ENCODE data around the gene CELF2. TPM values are rescaled to one million over a fixed set of nuclear protein-coding genes. Genes with fewer than 3 reads are reported as not detected.

Gene CELF2
- polyA plus RNA-seq, 1 experiment = 24.7 TPM

DNA sequence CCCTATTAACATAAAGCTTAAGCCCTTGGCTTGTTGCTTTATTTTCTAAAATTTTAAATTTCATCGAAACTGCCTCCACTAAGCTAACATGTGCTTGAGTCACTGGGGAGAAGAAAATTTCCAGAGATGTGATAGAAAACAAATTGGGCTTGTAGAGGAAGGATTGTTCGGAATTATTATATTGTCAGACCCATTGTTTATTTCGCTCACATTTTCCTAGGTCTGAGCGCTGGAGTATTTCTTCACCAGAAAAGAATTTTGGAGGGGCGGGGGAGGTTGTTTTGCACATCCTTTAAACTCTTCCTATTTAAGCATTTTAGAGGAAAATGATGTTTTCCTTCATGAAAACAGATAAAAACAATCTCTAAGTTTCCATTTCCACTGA lies 29.1 kb downstream of the CELF2 start:
- H3K9me3 ChIP-seq (ENCODE audit: control insufficient read depth, insufficient read depth, low read length) = no peaks in the 10 kb centered on the region
- no peak overlapping the region for H3K27ac ChIP-seq (ENCODE audit: low read depth, low read length)
- POLR2A ChIA-PET = no interaction called here
- TF ChIP-seq, protein P1, sequence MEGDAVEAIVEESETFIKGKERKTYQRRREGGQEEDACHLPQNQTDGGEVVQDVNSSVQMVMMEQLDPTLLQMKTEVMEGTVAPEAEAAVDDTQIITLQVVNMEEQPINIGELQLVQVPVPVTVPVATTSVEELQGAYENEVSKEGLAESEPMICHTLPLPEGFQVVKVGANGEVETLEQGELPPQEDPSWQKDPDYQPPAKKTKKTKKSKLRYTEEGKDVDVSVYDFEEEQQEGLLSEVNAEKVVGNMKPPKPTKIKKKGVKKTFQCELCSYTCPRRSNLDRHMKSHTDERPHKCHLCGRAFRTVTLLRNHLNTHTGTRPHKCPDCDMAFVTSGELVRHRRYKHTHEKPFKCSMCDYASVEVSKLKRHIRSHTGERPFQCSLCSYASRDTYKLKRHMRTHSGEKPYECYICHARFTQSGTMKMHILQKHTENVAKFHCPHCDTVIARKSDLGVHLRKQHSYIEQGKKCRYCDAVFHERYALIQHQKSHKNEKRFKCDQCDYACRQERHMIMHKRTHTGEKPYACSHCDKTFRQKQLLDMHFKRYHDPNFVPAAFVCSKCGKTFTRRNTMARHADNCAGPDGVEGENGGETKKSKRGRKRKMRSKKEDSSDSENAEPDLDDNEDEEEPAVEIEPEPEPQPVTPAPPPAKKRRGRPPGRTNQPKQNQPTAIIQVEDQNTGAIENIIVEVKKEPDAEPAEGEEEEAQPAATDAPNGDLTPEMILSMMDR (IDR thresholded peaks at IDR 0.05; ENCODE audit: low read depth, low read length) = no peak
- CTCF ChIA-PET = no interaction called here
- no peak for DNase-seq (ENCODE audit: low read depth, low spot score)
- no peak overlapping the region for H3K4me3 ChIP-seq (ENCODE audit: low read depth, low read length)
- H3K27me3 ChIP-seq (ENCODE audit: control insufficient read depth, insufficient read depth, low read length) = no peaks in the 10 kb centered on the region

DNA sequence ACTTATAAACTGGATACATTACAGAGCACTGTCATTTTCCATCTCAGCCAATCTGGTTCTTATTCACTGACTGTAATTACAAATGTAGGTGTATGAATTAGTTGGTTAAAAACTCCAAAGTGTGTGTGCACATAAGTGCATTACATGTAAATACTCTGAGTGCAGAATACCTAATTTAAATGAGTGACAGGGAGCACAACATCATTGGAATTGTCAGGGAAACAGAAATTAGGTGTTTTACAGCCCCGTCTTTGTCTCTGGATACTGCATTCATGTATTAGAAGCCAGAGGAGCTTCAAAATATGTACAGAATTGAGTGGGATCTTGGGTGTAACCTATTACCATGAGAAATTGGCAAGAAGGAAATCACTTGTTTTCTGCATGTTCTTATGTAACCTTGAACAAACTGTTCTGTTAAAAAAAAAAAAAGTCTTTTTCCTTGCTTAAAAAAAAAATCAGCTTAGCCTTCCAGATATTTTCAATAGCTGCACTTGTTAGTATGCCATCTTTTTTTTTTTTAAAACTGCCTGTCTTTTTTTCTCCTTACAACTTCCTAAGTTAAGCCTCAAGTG lies 31.1 kb downstream of the CELF2 start:
- POLR2A ChIA-PET = no interaction called here
- H3K9me3 ChIP-seq (ENCODE audit: control insufficient read depth, insufficient read depth, low read length) = no peaks in the 10 kb centered on the region
- H3K27me3 ChIP-seq (ENCODE audit: control insufficient read depth, insufficient read depth, low read length) = no peaks in the 10 kb centered on the region
- DNase-seq (ENCODE audit: low read depth, low spot score) = no peak
- CTCF ChIA-PET = interaction anchor here (0.6 to 0.9 kb wide), 3 partner anchors 9 to 47 kb away, joined by 3 to 5 read pairs (median 4); no protein-coding TSS in a partner anchor
- H3K27ac ChIP-seq (ENCODE audit: low read depth, low read length) = no peak overlapping the region
- H3K4me3 ChIP-seq (ENCODE audit: low read depth, low read length) = no peak overlapping the region
- TF ChIP-seq, protein P1 (IDR thresholded peaks at IDR 0.05; ENCODE audit: low read depth, low read length) = no peak

DNA sequence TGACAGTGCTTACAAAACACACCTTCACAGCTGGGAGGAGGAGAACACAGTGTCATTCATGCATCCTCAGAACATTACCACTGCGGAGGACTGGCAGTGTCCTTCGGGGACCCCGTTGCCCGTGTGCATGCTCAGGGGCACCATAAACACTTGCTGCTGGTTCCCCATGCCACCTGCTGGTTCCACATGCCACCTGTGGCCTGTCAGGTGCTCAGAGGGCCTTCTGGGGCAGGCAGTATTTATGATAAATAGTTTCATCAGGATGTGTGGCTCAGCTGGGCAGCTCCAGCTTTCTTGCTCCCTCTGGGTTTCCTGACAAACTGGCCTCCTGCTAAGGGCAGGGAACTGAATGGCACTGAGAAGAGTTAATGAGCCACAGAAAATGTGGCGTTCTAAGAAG lies 32.1 kb downstream of the CELF2 start:
- Histone ChIP-seq H3K9me3 (ENCODE audit: control insufficient read depth, insufficient read depth, low read length) (no peaks in the 10 kb centered on the region), H3K27me3 (ENCODE audit: control insufficient read depth, insufficient read depth, low read length) (no peaks in the 10 kb centered on the region), H3K4me3 (ENCODE audit: low read depth, low read length) (no peak overlapping the region), H3K27ac (ENCODE audit: low read depth, low read length) (no peak overlapping the region)
- ChIA-PET CTCF (no interaction called here), POLR2A (no interaction called here)
- no peak for DNase-seq (ENCODE audit: low read depth, low spot score)
- TF ChIP-seq, protein P1 (IDR thresholded peaks at IDR 0.05; ENCODE audit: low read depth, low read length) = no peak

DNA sequence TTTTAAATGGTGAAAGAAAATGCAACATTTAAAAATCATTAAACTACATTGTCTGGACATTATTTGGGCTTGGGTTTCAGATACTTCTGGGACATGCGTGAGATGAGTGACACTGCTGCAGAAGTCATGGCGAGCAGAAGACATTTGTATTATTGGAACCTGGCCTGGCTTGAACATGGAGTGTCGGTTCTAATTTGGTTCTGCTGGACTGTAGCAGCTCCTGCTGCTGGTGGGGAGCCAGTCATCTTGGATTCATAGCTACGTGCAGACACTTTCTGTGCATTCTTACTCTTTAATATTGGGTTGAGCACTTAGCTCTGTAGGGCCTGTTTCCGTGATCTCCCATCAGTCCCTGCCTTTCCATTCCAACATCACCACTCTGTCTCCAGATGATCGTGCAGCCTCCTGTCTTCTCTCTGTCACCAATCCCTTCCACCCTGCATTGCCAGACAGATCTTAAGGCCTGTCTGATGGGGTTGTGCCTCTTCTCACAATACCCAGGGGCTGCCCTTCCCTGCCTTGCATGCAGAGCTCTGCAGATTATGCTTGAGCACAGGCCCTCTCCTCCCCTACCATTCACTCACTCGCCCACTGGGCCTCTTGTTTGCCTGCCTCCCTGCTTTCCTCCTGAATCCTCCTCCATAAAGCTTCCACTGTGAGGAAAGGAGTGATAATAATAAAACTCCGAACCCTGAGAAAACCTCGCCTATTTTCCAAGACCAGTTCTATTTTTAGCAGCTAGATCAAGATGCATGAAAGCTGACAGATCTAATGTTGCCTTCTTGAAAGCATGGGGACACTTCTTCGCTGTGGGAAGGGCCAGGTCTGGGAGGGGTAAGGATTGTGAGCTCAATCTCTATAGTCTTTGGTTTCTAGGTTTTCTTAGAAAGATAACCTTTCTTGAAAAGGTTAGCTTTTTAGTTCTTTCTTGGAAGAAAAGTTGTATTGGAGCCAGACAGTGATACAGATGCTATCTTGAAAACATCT lies 32.9 kb downstream of the CELF2 start:
- Histone ChIP-seq H3K4me3 (ENCODE audit: low read depth, low read length) (no peak overlapping the region), H3K9me3 (ENCODE audit: control insufficient read depth, insufficient read depth, low read length) (no peaks in the 10 kb centered on the region), H3K27ac (ENCODE audit: low read depth, low read length) (no peak overlapping the region), H3K27me3 (ENCODE audit: control insufficient read depth, insufficient read depth, low read length) (no peaks in the 10 kb centered on the region)
- DNase-seq (ENCODE audit: low read depth, low spot score) = no peak
- CTCF ChIA-PET = no interaction called here
- TF ChIP-seq, protein P1 (IDR thresholded peaks at IDR 0.05; ENCODE audit: low read depth, low read length) = no peak
- POLR2A ChIA-PET = no interaction called here

DNA sequence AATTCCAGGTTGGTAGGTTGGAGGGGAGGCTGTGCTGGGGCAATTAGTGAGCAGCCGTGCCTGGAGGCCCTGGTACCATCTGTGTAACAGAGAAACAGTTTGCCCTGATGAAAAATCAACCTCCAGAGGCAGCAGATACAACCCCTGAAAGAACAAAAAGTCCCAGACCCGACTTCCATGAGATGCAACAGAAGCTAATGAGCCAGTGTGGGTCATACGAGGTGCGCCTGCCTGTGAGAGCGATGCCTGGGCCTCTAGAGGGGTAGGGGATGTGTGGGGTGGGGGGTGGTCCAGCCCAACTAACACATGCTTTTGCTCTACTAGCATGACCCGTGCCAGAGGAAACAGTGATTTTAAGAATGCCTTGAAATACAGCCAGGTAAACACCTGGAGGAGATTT lies 39.3 kb downstream of the CELF2 start:
- POLR2A ChIA-PET = no interaction called here
- H3K4me3 ChIP-seq (ENCODE audit: low read depth, low read length) = no peak overlapping the region
- H3K9me3 ChIP-seq (ENCODE audit: control insufficient read depth, insufficient read depth, low read length) = peaks cover 4% of the 10 kb centered on the region; the same call in 1 of the 2 replicates
- DNase-seq (ENCODE audit: low read depth, low spot score) = no peak
- CTCF ChIA-PET = no interaction called here
- TF ChIP-seq, protein P1 (IDR thresholded peaks at IDR 0.05; ENCODE audit: low read depth, low read length) = no peak
- H3K27ac ChIP-seq (ENCODE audit: low read depth, low read length) = no peak overlapping the region
- no peaks in the 10 kb centered on the region for H3K27me3 ChIP-seq (ENCODE audit: control insufficient read depth, insufficient read depth, low read length)

All from AG04450 (cell line).